HG03097 (cell line): ENCODE measurements around the gene SCN10A.

ENCODE experiments used
- ATAC-seq: cut with Tn5 transposase; IDR thresholded peaks from one replicate; pipeline ENCODE4 v1.9.1; 2021; ENCODE audit not compliant: unreplicated experiment, low FRiP score

Gene SCN10A

GRCh38 chr3:38792983-38793382, 23.0 kb downstream of the SCN10A start:
- ATAC-seq = no peak

- no peak for ATAC-seq
Measured at GRCh38 chr3:38782148-38782547, 33.9 kb downstream of the SCN10A start.

- no peak for ATAC-seq
Measured at GRCh38 chr3:38773528-38773927, 42.5 kb downstream of the SCN10A start.

- ATAC-seq = no peak
Measured at GRCh38 chr3:38763569-38763968, 52.4 kb downstream of the SCN10A start.

- no peak for ATAC-seq
Measured at GRCh38 chr3:38758557-38758956, 57.5 kb downstream of the SCN10A start.

- no peak for ATAC-seq
Measured at GRCh38 chr3:38757721-38758120, 58.3 kb downstream of the SCN10A start.

- ATAC-seq = no peak
Measured at GRCh38 chr3:38756892-38757291, 59.1 kb downstream of the SCN10A start.

- no peak for ATAC-seq
Measured at GRCh38 chr3:38755130-38755529, 60.9 kb downstream of the SCN10A start.

GRCh38 chr3:38746641-38747040, 69.4 kb downstream of the SCN10A start:
- ATAC-seq = no peak

GRCh38 chr3:38743043-38743442, 73.0 kb downstream of the SCN10A start:
- no peak for ATAC-seq

- no peak for ATAC-seq
Measured at GRCh38 chr3:38742550-38742949, 73.5 kb downstream of the SCN10A start.

- ATAC-seq = no peak
Measured at GRCh38 chr3:38740537-38740936, 75.5 kb downstream of the SCN10A start.

- no peak for ATAC-seq
Measured at GRCh38 chr3:38739931-38740330, 76.1 kb downstream of the SCN10A start.

GRCh38 chr3:38739396-38739689, 76.7 kb downstream of the SCN10A start:
- ATAC-seq = no peak

- no peak for ATAC-seq
Measured at GRCh38 chr3:38738630-38739395, 77.2 kb downstream of the SCN10A start.

- no peak for ATAC-seq
Measured at GRCh38 chr3:38731522-38731921, 84.5 kb downstream of the SCN10A start.

- ATAC-seq = no peak
Measured at GRCh38 chr3:38730281-38730680, 85.7 kb downstream of the SCN10A start.

GRCh38 chr3:38728008-38728407, 88.0 kb downstream of the SCN10A start:
- no peak for ATAC-seq

GRCh38 chr3:38726751-38727150, 89.3 kb downstream of the SCN10A start:
- no peak for ATAC-seq

- ATAC-seq = no peak
Measured at GRCh38 chr3:38725726-38726419, 90.1 kb downstream of the SCN10A start.

GRCh38 chr3:38724392-38724736, 91.7 kb downstream of the SCN10A start:
- ATAC-seq = no peak

- ATAC-seq = no peak
Measured at GRCh38 chr3:38723569-38724391, 92.2 kb downstream of the SCN10A start.
